HG03378 (cell line): ENCODE measurements around the gene NEU3.

ENCODE experiments used
- ATAC-seq: cut with Tn5 transposase; IDR thresholded peaks from one replicate; pipeline ENCODE4 v1.9.1; 2021; ENCODE audit warnings: mild to moderate bottlenecking, moderate library complexity; ENCODE audit not compliant: unreplicated experiment

The NEU3 gene

DNA sequence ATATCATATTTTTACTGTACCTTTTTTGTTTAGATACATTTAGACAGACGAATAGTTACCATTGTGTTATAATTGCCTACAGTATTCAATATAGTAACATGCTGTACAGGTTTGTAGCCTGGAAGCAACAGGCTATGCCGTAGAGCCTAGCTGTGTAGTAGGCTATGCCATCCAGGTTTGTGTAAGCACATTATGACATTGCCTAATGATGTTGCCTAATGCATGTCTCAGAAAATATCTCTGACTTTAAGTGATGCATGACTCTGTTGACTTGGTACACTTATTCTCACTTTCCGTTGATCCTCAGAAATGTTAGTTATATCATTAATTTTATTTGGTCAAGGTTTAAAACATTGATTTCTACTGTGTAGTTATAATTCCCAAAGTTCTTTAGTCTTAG, 68.1 kb downstream of the NEU3 start:
- no peak for ATAC-seq

- no peak for ATAC-seq
Observed at GRCh38 chr11:75059299-75059698, 70.6 kb downstream of the NEU3 start.

DNA sequence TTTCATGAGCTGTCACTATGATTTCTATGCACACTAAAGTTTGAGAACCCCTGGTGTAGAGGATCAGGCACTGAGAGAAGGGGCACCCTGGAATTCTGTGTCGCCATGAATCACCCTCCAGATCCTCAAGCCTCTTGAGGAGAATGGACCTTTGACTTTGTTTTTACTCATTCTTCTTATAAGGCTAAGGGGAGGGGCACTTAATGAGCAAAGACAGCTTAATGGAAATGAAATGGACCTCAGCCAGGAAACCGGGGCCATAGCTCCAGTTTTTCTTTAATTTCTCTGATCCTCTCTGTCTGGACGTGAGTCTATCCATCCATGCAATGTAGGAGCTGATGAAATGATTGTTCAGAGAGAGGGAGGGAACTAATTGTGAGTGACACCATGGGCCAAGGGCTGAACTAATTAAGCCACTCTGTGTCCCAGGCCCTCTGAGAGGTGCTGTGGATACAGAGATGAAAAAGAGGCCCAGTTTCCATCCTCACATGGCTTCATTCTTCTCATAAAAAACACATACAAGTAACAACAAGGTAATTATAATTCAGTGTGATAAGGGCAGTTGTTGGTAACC, 75.1 kb downstream of the NEU3 start:
- no peak for ATAC-seq

- no peak for ATAC-seq
Observed at GRCh38 chr11:75066061-75066460, 77.3 kb downstream of the NEU3 start.
